Common myeloid progenitor, CD34-positive (primary cell): ENCODE results near the gene SNPH.

Experiments used
- CTCF ChIA-PET: fragments of 350-600 bp; sonication (Branson Sonifier 250); formaldehyde crosslinking; loops from one replicate; lab custom pipeline; 2021; ENCODE audit warnings: antibody characterized with exemption; lab: Charles Lee
- POLR2A ChIA-PET: fragments of 350-600 bp; sonication (Branson Sonifier 250); formaldehyde crosslinking; loops from one replicate; lab custom pipeline; 2021; ENCODE audit warnings: antibody characterized with exemption; lab: Charles Lee
- DNase-seq, 3 donors: peaks; one replicate each; pipeline versions ENCODE4 v3.0.0 to v3.0.0-alpha.2; 2013
- H3K27ac ChIP-seq, 2 experiments: 1 replicate in 1 of 2; 2 replicates in 1 of 2; pipeline ENCODE4 v1.7.0; 2013; ENCODE audit warnings: inconsistent platforms in 2 of 2, low read length in 2 of 2, mild to moderate bottlenecking in 2 of 2, low read depth in 1 of 2, moderate library complexity in 1 of 2; ENCODE audit not compliant: severe bottlenecking in 2 of 2, insufficient read depth in 1 of 2, poor library complexity in 1 of 2
- H3K27me3 ChIP-seq, 5 experiments: replicated peaks in 2 of 5; 1 replicate in 3 of 5; 2 replicates in 2 of 5; pipeline versions ENCODE4 v1.6.1 to v1.7.0; 2013; ENCODE audit warnings: low read length in 4 of 5, mild to moderate bottlenecking in 2 of 5, moderate library complexity in 2 of 5, inconsistent platforms in 1 of 5; ENCODE audit not compliant: insufficient read depth in 5 of 5, control insufficient read depth in 4 of 5
- H3K36me3 ChIP-seq, 4 experiments: 1 replicate in 2 of 4; 2 replicates in 2 of 4; pipeline versions ENCODE4 v1.6.1 to v1.7.0; 2013; ENCODE audit warnings: low read length in 3 of 4, control low read depth in 1 of 4, mild to moderate bottlenecking in 1 of 4; ENCODE audit not compliant: control insufficient read depth in 4 of 4, insufficient read depth in 4 of 4
- H3K4me1 ChIP-seq, 4 experiments: 1 replicate in 3 of 4; 2 replicates in 1 of 4; pipeline versions ENCODE4 v1.6.1 to v1.7.1; 2013; ENCODE audit warnings: low read length in 3 of 4, mild to moderate bottlenecking in 3 of 4, control low read depth in 1 of 4, inconsistent platforms in 1 of 4, moderate library complexity in 1 of 4; ENCODE audit not compliant: control insufficient read depth in 4 of 4, insufficient read depth in 4 of 4; ENCODE audit errors: control extremely low read depth in 1 of 4
- H3K4me3 ChIP-seq, 7 experiments: 1 replicate in 4 of 7; 2 replicates in 3 of 7; pipeline versions ENCODE4 v1.5.1 to v1.7.0; 2013; ENCODE audit warnings: mild to moderate bottlenecking in 7 of 7, low read length in 6 of 7, moderate library complexity in 6 of 7, inconsistent platforms in 2 of 7, low read depth in 2 of 7, control low read depth in 1 of 7; ENCODE audit not compliant: insufficient read depth in 4 of 7, control insufficient read depth in 1 of 7; ENCODE audit errors: extremely low read depth in 1 of 7
- H3K9me3 ChIP-seq, 5 experiments: 1 replicate in 4 of 5; 2 replicates in 1 of 5; pipeline versions ENCODE4 v1.6.1 to v1.7.1; 2013; ENCODE audit warnings: low read length in 4 of 5, mild to moderate bottlenecking in 2 of 5, inconsistent platforms in 1 of 5, low read depth in 1 of 5, moderate library complexity in 1 of 5; ENCODE audit not compliant: control insufficient read depth in 4 of 5, insufficient read depth in 2 of 5; ENCODE audit errors: control extremely low read depth in 1 of 5
- WGBS: methylation state at CpG from one replicate; pipeline ENCODE4 v1.1.5; 2013; ENCODE audit not compliant: insufficient coverage; 5-methylcytosine and 5-hydroxymethylcytosine counted together

Gene SNPH

GRCh38 chr20:1287306-1287705 is 21.2 kb downstream of the SNPH start:
- ChIA-PET POLR2A (no interaction called here), CTCF (no interaction called here)
- Histone ChIP-seq H3K27ac (no peak overlapping the region), H3K36me3 (no peaks in the 10 kb centered on the region), H3K4me1 (peaks cover 0 to 7% (median 2%) of the 10 kb centered on the region in 4 experiments), H3K9me3 (no peaks in the 10 kb centered on the region), H3K27me3 (no peaks in the 10 kb centered on the region), H3K4me3 (no peak overlapping the region)
- no peak for DNase-seq
- no CpG with 5 or more reads among the region's 1 CpG for WGBS

- no peak overlapping the region for H3K4me3 ChIP-seq
- no peak for DNase-seq
- POLR2A ChIA-PET = no interaction called here
- CTCF ChIA-PET = interaction anchor here (1.1 kb wide), 1 partner anchor 24 kb away, joined by 3 read pairs; no protein-coding TSS in a partner anchor
- no peaks in the 10 kb centered on the region for H3K9me3 ChIP-seq
- no peaks in the 10 kb centered on the region for H3K27me3 ChIP-seq
- no peaks in the 10 kb centered on the region for H3K36me3 ChIP-seq
- H3K4me1 ChIP-seq = peaks cover 0 to 7% (median 2%) of the 10 kb centered on the region in 4 experiments
- no peak overlapping the region for H3K27ac ChIP-seq
- 89% methylated on average over 6 of the region's 11 CpGs for WGBS
Observed at GRCh38 chr20:1287787-1288569, 21.9 kb downstream of the SNPH start.

- Histone ChIP-seq H3K4me3 (no peak overlapping the region), H3K9me3 (no peaks in the 10 kb centered on the region), H3K36me3 (no peaks in the 10 kb centered on the region), H3K4me1 (peaks cover 0 to 5% (median 2%) of the 10 kb centered on the region in 4 experiments), H3K27me3 (no peaks in the 10 kb centered on the region), H3K27ac (no peak overlapping the region)
- WGBS = 95% methylated on average over 4 of the region's 5 CpGs
- no peak for DNase-seq
- ChIA-PET POLR2A (no interaction called here), CTCF (interaction anchor here (1.2 to 1.3 kb wide), 2 partner anchors 8 to 135 kb away, joined by 3 read pairs; no protein-coding TSS in a partner anchor)
Observed at GRCh38 chr20:1291191-1291741, 25.2 kb downstream of the SNPH start.

GRCh38 chr20:1292620-1293019 is 26.5 kb downstream of the SNPH start:
- CTCF ChIA-PET = interaction anchor here (1.0 kb wide), 1 partner anchor 20 kb away, joined by 3 read pairs; no protein-coding TSS in a partner anchor

GRCh38 chr20:1293641-1294379 is 27.7 kb downstream of the SNPH start:
- H3K4me3 ChIP-seq = no peak overlapping the region
- no peaks in the 10 kb centered on the region for H3K9me3 ChIP-seq
- no peak for DNase-seq
- no peak overlapping the region for H3K27ac ChIP-seq
- POLR2A ChIA-PET = interaction anchor here (0.6 kb wide), 1 partner anchor 524 kb away, joined by 3 read pairs; no protein-coding TSS in a partner anchor
- no peaks in the 10 kb centered on the region for H3K4me1 ChIP-seq
- CTCF ChIA-PET = no interaction called here
- 93% methylated on average over 5 of the region's 6 CpGs for WGBS
- H3K36me3 ChIP-seq = no peaks in the 10 kb centered on the region
- H3K27me3 ChIP-seq = no peaks in the 10 kb centered on the region

More at GRCh38 chr20:1292620-1293019, 26.5 kb downstream of the SNPH start:
- H3K27ac ChIP-seq = no peak overlapping the region
- no peaks in the 10 kb centered on the region for H3K9me3 ChIP-seq
- DNase-seq = no peak
- H3K4me1 ChIP-seq = no peaks in the 10 kb centered on the region
- H3K4me3 ChIP-seq = no peak overlapping the region
- POLR2A ChIA-PET = no interaction called here
- H3K27me3 ChIP-seq = no peaks in the 10 kb centered on the region
- no CpG with 5 or more reads among the region's 1 CpG for WGBS
- H3K36me3 ChIP-seq = no peaks in the 10 kb centered on the region

GRCh38 chr20:1294497-1294896 is 28.4 kb downstream of the SNPH start:
- H3K4me1 ChIP-seq = no peaks in the 10 kb centered on the region
- H3K36me3 ChIP-seq = no peaks in the 10 kb centered on the region
- H3K27me3 ChIP-seq = no peaks in the 10 kb centered on the region
- CTCF ChIA-PET = no interaction called here
- POLR2A ChIA-PET = interaction anchor here (0.6 kb wide), 1 partner anchor 525 kb away, joined by 3 read pairs; no protein-coding TSS in a partner anchor
- H3K4me3 ChIP-seq = no peak overlapping the region
- WGBS = 98% methylated on average over 7 of the region's 8 CpGs
- DNase-seq = no peak
- H3K27ac ChIP-seq = no peak overlapping the region
- H3K9me3 ChIP-seq = no peaks in the 10 kb centered on the region
